Astrocyte of the spinal cord (primary cell): ENCODE measurements around the gene SH3D21.

Source experiments
- DNase-seq: peaks from one replicate; pipeline ENCODE4 v3.0.0; 2011; ENCODE audit warnings: low read depth, low spot score
- H3K4me3 ChIP-seq: 2 replicates; pipeline ENCODE4 v1.5.1; 2011; ENCODE audit warnings: low read depth, mild to moderate bottlenecking, low read length, moderate library complexity
- CTCF ChIP-seq: IDR thresholded peaks from 2 replicates; pipeline ENCODE4 v1.5.1; 2012; ENCODE audit warnings: low read depth, mild to moderate bottlenecking, low read length, inconsistent platforms
- in situ Hi-C: cut with HindIII; loops from 2 replicates; pipeline ENCODE4 v1.10.0; 2017; ENCODE audit warnings: low sequenced_read_pairs

Gene SH3D21

GRCh38 chr1:36320767-36321118 is 14.6 kb downstream of the SH3D21 start:
- TF ChIP-seq CTCF, result no peak
- peak overlapping the region; percentile 24 for H3K4me3 ChIP-seq
- in situ Hi-C loops, result no loop called here
- no peak for DNase-seq

- DNase-seq, result peak; percentile 94
- in situ Hi-C loops, result no loop called here
- peak overlapping the region; percentile 77 for H3K4me3 ChIP-seq
- TF ChIP-seq CTCF, result no peak
These were observed 15.2 kb downstream of the SH3D21 start for GRCh38 chr1:36321119-36321951.

GRCh38 chr1:36322041-36322785 is 16.0 kb downstream of the SH3D21 start:
- no peak for TF ChIP-seq CTCF
- H3K4me3 ChIP-seq, result peak overlapping the region; percentile 77
- DNase-seq, result no peak

GRCh38 chr1:36322786-36323635 is 16.8 kb downstream of the SH3D21 start:
- DNase-seq, result peak; percentile 61
- in situ Hi-C loops, result no loop called here
- TF ChIP-seq CTCF, result no peak
- peak overlapping the region; percentile 77 for H3K4me3 ChIP-seq

More at GRCh38 chr1:36322041-36322785, 16.0 kb downstream of the SH3D21 start:
- in situ Hi-C loops, result no loop called here

GRCh38 chr1:36323636-36324352 is 17.6 kb downstream of the SH3D21 start, which contains the start of gene EVA1B:
Gene EVA1B, minus strand, starts transcription at chr1:36323645. Its CDS starts 608 bp downstream, at chr1:36323037.
- no peak for TF ChIP-seq CTCF
- DNase-seq, result peak; percentile 87
- in situ Hi-C loops, result no loop called here
- peak within 1 kb of the TSS; percentile 77 for H3K4me3 ChIP-seq
